GM15510 (cell line): Measurements from ENCODE around the gene SH3RF3.

Experiments used
- POLR2A ChIP-seq: IDR thresholded peaks from 3 replicates; pipeline ENCODE4 v1.6.1; 2011; ENCODE audit warnings: borderline replicate concordance; ENCODE audit not compliant: insufficient read length; ENCODE audit errors: extremely low read depth

The SH3RF3 gene

DNA sequence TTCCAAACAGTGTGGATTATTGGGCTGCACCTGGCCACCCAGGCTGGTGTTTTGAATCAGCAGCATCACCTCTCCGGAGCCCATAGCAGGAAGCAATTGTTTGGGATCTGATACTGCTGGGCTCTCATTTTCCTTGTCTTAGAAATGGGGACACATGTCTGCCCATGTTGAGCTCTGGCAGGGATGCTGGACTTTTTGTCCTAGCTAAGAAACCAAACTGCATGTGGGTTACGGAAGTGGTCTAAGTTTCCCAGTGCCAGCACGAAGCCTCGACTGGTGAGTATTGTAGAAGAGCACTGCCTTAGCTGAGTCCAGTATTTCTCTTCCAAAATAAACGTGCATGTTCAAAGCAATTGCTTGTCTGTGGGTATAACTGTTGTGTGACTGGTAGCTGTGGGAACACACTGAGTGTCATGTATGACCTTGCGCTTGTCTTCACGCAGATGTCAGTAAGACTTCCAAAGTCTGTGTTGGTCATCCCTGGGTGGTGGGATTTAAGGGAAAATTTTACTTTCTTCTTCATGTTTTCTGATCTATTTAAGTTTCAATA lies 43.6 kb downstream of the SH3RF3 start:
- TF ChIP-seq POLR2A = no peak

DNA sequence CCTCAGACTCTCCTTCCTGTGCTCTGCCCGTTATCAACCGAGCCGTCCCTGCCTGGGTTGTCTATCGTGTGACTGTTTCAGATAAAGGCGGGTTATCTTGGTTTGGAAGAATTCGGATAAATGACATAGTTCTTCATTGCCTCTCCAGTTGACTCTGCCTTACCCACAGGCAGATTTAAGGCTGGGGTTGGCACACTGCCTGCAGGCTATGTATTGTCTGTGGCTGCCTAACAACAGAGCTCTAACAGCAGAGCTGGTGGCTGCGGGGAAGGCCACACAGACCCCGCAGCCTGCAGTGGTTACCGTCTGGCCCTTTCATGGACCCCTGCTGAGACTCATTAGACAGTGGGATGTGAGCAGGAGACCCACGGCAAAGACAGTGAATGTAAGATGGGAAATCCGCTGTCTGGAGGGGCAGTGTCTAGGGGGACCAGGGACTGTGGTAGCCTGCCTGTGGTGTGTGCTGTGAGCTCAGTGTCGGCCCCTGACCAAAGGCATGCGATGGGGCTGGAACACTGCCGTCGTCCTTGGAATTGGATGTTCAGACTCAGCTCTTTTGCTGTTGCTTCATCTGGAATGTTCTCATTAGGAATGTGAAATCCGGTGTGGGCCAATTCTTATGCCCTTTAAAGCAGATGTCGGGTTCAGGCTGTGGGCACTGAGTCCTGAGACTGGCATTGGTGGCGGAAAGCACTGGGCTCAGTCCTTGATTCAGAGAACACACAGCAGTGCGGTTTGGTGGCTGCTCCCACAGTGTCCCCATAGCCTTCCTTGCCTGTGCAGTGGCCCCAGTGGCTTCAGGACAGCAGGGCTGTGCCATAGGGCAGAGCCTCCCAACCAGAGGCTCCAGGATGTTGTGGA lies 44.5 kb downstream of the SH3RF3 start:
- TF ChIP-seq POLR2A = no peak

DNA sequence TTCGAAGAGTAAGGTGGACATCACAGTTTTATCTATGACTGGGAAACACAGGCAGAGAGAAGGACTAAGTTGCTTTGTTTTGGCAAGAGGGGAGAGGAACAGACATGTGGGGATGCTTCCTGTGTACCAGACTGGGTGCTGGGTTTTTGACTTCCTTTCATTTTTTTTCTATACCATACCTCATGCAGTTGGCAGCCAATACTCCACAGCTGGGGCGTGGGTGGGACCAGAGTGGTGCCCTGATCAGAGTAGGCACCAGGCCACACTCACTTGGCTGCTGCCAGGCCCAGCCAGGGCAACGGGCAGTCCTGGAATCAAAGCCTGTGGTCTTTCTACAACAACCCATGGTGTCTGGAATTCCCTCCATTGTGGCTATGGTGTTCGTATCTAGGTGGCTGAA lies 45.2 kb downstream of the SH3RF3 start:
- no peak for TF ChIP-seq POLR2A

DNA sequence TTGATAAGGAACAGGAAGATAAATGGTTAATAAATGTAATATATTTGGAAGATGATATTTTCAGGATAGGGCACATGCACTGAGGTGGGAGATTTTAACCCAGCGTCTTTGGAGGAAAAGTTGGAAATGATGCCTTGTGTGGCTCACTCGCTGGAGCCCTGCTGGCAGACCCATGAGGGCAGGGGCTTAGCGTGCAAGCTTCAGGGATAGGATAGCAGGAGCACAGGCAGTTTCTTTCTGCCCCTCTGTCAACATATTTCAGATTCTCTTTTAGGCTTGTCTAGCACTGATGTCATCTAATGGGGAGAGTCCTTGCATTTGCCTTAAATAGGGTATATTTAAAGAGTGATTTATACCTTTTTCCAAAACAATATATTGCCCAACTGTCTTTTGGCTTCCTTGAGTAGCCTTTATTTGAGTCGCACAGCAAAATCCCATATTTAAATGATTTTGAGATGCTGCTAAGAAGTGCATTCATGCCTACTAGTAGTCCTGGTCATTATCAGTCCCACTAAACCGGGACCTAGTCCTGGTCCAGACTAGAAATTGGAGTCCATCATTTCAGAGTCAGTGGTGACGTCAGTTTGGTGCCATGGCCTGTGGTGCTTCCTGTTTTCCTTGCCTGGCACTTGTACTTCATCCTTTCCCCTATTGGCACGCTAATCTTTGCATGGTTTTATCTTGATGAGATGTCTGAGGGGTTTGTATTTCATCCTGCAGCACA lies 45.8 kb downstream of the SH3RF3 start:
- TF ChIP-seq POLR2A = no peak

DNA sequence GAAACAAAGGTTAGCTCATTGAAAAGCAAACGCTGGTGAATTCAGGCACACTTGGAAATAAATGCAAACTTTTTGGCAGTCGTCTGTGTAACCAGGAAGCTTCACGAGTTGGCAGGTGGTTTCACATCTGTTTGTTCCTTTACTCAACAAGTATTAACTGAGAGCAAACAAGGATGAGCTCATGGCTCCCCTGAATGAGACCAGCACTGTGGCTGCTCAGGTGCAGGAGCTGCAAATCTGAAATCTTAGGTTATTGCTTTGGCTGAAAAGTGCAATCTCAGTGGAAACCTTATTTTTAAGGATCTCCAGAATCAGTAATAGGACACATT lies 46.3 kb downstream of the SH3RF3 start:
- TF ChIP-seq POLR2A = no peak

DNA sequence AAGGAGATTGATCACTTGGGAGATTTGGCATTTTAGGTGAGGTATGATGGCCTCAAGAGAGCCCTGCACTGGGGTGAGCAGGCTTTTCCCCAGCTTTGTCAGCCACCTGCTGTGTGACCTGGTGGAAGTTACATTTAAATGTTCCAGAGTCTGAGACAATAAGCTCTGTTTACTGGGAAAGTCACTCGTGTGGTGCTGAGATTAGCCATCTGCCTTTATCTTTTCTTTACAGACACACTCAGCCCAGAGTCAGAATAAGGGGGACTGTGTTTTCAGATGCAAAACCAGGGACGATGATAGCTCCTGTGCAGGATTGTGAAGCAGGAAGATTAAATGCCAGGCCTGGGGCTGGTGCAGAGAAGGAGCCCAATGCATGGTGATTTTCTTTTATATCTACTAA lies 47.9 kb downstream of the SH3RF3 start:
- TF ChIP-seq POLR2A = no peak

DNA sequence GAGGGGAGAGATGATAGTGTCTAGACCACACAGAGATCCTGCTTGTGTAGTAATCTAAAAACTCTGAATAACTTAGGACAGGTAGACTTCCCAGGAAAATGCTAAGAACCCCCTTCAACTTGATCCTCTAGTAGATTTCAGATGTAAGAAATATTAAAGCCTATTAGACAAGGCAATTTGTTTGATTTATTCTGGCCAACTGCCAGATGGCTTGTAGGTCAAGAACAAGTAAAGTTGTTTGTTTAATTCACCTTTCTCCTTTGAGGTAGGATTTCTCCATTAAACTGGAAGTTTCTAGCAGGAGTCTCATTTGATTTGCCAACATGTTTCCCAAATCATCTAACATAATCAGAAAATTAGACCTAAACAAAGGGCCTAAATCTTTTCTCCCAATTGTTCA lies 48.6 kb downstream of the SH3RF3 start:
- TF ChIP-seq POLR2A = no peak

DNA sequence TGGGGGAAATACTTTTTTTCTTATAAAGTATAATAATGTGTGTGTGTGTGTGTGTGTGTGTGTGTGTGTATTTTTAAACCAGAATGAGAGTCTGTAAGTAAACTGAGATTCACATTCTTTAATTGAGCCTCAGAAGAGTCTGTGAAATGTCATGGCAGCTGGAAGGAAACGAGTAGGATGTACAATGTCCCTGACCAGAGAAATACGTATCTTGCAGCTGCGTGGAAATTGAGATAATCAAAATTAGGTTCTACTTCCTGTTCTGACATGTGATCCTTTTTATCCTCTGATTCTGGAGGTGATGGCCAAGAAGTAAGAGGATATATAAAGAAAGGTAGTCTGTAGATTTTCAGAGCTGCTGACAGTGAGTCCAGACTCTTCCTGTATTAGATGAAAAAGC lies 50.0 kb downstream of the SH3RF3 start:
- TF ChIP-seq POLR2A = no peak

DNA sequence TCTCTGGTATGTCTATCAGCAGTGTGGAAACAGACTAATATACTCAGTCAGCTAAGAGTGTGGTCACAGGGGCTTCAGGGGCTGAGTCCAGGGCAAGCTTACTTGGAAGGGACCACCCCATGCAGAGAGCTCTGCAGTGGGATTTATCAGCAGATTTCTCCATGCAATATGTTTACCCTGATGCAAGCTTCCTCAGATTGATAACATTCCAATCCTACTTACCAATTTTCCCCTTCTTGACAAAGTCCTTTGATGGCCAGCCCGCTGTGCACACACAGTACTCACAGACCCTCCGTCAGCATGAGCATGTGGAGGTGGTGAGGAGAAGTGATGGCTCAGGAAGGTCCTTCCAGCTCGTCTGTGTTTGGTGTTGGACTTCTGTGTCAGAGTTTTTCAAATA lies 51.8 kb downstream of the SH3RF3 start:
- TF ChIP-seq POLR2A = no peak

DNA sequence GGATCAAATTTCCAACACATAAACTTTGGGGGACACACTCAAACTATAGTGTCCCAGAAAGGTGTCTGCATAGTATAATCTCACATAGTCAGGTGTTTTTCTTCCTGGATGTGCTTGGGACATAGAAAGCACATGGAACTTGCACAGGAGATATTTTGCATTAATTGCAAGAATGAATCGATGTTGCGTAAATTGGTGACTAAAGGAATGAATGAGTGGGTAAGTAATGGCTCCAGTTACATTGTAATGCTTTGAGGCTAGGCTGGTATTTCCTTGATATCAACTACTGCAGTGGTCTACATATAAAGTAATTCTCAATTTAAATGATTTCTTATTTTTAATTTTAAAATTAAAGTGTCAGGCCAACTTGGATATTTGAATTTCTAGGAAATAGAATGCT lies 53.4 kb downstream of the SH3RF3 start:
- TF ChIP-seq POLR2A = no peak

DNA sequence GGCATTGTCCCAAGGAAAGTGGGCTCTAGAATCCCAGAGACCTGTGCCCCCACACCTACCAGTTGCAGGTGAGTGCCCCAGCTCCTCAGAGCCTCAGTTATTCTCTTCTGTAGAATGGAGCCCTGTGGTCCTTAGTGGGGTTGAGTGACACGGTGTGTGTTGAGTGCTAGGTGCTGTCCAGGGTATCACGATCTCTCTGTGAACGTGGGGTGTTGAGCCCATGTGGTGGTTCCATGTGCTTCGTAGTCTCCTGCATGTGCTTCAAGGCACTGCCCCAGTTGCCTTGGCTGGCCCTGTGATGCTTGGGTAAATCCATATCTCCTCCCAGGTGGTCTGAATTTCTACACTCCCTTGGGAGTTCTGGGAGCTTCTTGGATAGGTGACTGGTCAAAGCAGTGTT lies 54.9 kb downstream of the SH3RF3 start:
- TF ChIP-seq POLR2A = no peak

DNA sequence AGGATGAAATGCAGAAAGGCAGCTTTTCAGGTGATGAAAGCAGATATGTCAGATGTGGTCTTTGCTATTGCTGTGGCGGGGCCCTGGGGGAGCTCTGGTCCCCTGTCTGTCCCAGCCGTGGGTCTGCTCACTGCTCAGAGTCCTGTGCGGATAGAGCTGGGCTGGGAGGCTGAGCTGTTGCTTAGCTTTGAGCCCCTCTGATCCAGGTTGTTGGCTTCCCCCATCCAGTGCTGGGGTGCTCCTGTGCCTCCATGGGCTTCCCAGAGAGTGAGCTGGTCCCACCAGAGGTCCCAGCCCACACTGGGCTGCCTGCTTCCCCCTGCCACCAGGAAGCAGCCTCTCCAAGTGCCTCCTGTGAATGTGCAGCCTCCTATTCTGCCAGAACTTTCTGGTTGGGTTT lies 55.4 kb downstream of the SH3RF3 start:
- no peak for TF ChIP-seq POLR2A

DNA sequence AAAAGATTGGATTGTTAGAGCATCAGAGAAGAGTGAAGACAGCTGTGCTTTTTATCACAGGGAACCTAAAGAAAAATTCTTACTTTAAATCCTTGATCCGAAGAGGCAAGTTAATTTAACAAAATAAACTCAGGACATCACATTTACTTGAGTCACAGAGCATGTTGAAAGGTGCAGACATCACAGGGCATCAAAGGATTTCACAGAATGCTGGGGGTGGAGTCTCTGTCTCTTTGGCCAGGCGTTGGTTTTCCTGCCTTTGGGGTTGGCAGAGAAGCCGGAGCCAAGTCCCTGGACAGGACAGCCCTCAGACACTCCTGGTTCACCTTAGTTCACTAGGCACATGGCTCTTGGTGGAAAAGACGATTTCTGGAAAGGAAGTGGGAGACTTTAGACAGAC lies 56.3 kb downstream of the SH3RF3 start:
- no peak for TF ChIP-seq POLR2A

DNA sequence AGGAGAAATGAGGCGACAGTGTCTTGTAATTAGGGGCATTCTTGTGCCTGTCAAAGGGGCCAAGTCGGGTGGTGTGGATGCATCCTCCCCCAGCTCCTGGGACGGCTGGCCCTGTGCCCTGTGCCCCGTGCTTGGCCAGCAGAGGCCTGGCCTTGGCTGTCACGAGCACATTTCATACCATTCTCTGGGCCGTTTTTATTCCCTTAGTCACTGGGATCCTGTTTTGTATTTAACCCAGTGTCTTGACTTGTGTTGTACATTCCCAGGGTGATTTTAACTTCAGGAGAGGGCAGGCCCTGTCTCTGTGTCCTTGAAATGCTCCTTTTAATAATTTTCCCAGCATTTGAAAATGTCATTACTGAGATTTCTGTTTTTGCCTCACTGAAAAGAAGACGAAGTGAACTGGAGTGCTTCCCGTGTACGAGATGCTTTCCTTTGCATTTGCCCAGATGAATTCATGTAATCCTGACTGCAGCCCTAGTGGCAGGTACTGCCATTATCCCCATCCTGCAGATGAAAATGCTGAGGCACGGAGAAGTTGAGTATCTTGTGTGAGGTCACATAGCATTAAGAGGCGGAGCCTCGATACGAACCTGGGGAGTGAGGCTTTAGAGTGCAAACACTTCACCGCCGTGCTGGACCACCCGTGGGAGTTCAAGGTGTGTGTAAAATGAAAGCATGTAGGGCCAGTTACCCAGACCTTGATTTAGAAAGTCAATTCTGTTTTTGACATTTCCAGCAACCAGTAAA lies 57.0 kb downstream of the SH3RF3 start:
- no peak for TF ChIP-seq POLR2A

DNA sequence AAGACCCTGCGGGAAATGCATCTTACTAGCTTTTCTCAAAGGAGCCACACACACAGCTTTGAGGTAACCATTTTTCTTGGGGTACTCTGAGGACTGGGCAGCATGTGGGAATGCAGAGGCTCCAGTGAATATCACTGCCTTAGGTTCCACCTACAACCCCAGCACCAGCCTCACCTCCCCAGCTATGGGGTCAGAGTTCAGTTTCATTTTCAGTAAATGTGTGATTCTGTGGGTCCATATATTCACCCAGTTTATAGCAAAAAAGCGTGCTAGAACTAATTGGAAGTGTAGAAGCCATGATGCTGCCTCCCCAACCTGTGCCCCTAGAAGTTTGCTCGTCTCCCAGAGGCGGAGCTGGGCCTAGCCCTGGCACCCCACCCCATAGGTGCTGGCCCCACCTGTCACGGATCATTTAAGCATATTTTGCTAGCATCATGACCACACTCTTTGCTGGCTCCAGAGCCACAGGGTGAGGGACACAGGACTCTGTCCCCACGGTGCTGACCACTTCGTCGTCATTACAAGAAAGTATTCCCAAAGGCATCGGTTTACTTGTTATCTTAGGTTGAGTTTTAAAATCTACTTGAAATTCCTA lies 57.7 kb downstream of the SH3RF3 start:
- TF ChIP-seq POLR2A = no peak
